ENCODE measurements around the gene GBX1. TPM values are rescaled to one million over a fixed set of nuclear protein-coding genes. Genes with fewer than 3 reads are reported as not detected.

GBX1 gene
- total and polyA plus RNA-seq, 2 donors (not counting 3 experiments of a cell fraction or from before 2014, with no cell fraction given), result not detected

DNA sequence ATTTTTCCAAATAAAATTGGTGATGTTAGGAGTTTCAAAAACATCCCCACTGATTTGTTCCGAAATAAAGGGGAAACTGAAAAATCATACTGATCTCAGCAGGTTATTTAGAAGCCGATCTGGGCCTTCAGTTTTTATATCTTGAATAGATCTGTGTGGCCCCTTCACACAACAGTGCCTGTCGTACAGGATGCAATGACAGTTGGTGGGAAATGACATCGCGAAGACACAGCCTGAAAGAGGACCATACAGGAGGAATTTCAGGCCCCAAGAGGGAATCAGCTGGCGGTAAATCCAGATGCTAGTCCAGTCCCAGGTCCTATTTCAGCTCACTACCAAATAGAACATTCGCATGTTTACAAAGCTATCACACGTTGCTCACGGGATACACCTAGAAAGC lies 39.8 kb upstream of the GBX1 start:
- H4K20me1 ChIP-seq (replicated peaks; ENCODE audit: control insufficient read depth, extremely low read depth, insufficient read depth, low read length), result no peaks in the 10 kb centered on the region
- H3K9me1 ChIP-seq (replicated peaks; ENCODE audit: control insufficient read depth, extremely low read depth, insufficient read depth, low read length), result no peaks in the 10 kb centered on the region
- DNase-seq (ENCODE audit: low read depth, low spot score), result no peak
- H3K4me1 ChIP-seq (ENCODE audit: control insufficient read depth, extremely low read depth, insufficient read depth, low read length), result no peaks in the 10 kb centered on the region
- H3K79me2 ChIP-seq (ENCODE audit: control insufficient read depth, insufficient read depth, low read length), result no peaks in the 10 kb centered on the region
- H3K4me3 ChIP-seq (replicated peaks in 1 of 3; ENCODE audit: insufficient read depth in 1 of 3, low read depth in 1 of 3, low read length in 3 of 3), result no peak overlapping the region
- H3K27me3 ChIP-seq (ENCODE audit: control insufficient read depth in 2 of 2, insufficient read depth in 2 of 2, low read length in 2 of 2), result peaks cover 2 to 9% of the 10 kb centered on the region in 2 experiments
- dilution Hi-C loops (cut with MboI; ENCODE audit: extremely low pct_ligation_motif_present, low sequenced_read_pairs) (no loop called here), intact Hi-C loops (cut with micrococcal nuclease) (no loop called here)
- TF ChIP-seq POLR2AphosphoS5 (IDR thresholded peaks at IDR 0.05; ENCODE audit: insufficient read depth, low read depth, low read length) (no peak), JUN (IDR thresholded peaks at IDR 0.05; ENCODE audit: borderline replicate concordance, insufficient read depth, insufficient read length, low read depth) (no peak), GATA2 (IDR thresholded peaks at IDR 0.05; ENCODE audit: insufficient read depth, insufficient read length, low read depth, low read length) (no peak), FOS (IDR thresholded peaks at IDR 0.05; ENCODE audit: borderline replicate concordance, insufficient read depth, low read length) (no peak), MYC (IDR thresholded peaks at IDR 0.05; ENCODE audit: low read depth, low read length) (no peak), POLR2A (IDR thresholded peaks at IDR 0.05; ENCODE audit: low read depth, low read length) (no peak)
- TF ChIP-seq, protein P1, sequence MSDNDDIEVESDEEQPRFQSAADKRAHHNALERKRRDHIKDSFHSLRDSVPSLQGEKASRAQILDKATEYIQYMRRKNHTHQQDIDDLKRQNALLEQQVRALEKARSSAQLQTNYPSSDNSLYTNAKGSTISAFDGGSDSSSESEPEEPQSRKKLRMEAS (IDR thresholded peaks at IDR 0.05; ENCODE audit: insufficient read depth, insufficient read length), result no peak
- H3K9me3 ChIP-seq (replicated peaks; ENCODE audit: control insufficient read depth, insufficient read depth, low read length), result no peaks in the 10 kb centered on the region
- no peaks in the 10 kb centered on the region for H3K36me3 ChIP-seq (ENCODE audit: control insufficient read depth in 2 of 2, extremely low read depth in 1 of 2, insufficient read depth in 2 of 2, low read length in 2 of 2)
- H3K9ac ChIP-seq (replicated peaks; ENCODE audit: extremely low read depth, insufficient read depth, low read length), result no peak overlapping the region
- ChIA-PET CTCF (interaction anchor here (1.4 kb wide), 1 partner anchor 37 kb away, joined by 3 read pairs; no protein-coding TSS in a partner anchor), POLR2A (interaction anchor here (2.5 kb wide), 1 partner anchor 20 kb away, joined by 5 read pairs; the partner anchor contains the start of gene ABCF2)
- H3K4me2 ChIP-seq (ENCODE audit: insufficient read depth, low read length), result no peak overlapping the region
- no peak overlapping the region for H2AFZ ChIP-seq (ENCODE audit: low read depth, low read length)
- BruUV-seq (replicated peaks), result no TSS peak
- H3K27ac ChIP-seq (ENCODE audit: insufficient read depth, low read depth, low read length), result no peak overlapping the region
- no peak for FAIRE-seq

DNA sequence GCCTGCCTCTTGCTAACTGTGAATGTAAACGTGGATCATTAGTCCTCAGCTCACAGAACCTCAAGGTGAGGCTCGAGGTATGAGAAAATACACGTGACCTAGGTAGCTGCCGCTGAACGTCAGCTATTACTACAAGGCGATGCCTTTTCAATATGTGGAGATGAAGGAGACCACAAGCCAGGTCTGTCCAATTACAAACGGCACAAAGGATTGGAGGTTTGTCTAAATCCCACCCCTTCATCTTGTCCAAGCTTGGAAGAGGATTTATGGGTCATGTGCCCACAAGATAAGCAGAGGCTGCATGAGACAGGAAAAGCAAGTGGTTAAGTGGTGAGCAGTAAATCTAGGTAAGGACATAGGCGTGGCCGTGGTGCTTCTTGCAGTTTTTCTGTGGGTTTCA lies 39.4 kb upstream of the GBX1 start:
- intact Hi-C loops (cut with micrococcal nuclease) (no loop called here), dilution Hi-C loops (cut with MboI; ENCODE audit: extremely low pct_ligation_motif_present, low sequenced_read_pairs) (no loop called here)
- Histone ChIP-seq H3K4me1 (ENCODE audit: control insufficient read depth, extremely low read depth, insufficient read depth, low read length) (no peaks in the 10 kb centered on the region), H3K9ac (replicated peaks; ENCODE audit: extremely low read depth, insufficient read depth, low read length) (no peak overlapping the region), H3K27ac (ENCODE audit: insufficient read depth, low read depth, low read length) (no peak overlapping the region), H3K9me3 (replicated peaks; ENCODE audit: control insufficient read depth, insufficient read depth, low read length) (no peaks in the 10 kb centered on the region), H3K4me2 (ENCODE audit: insufficient read depth, low read length) (no peak overlapping the region), H2AFZ (ENCODE audit: low read depth, low read length) (no peak overlapping the region), H4K20me1 (replicated peaks; ENCODE audit: control insufficient read depth, extremely low read depth, insufficient read depth, low read length) (no peaks in the 10 kb centered on the region), H3K79me2 (ENCODE audit: control insufficient read depth, insufficient read depth, low read length) (no peaks in the 10 kb centered on the region), H3K27me3 (ENCODE audit: control insufficient read depth in 2 of 2, insufficient read depth in 2 of 2, low read length in 2 of 2) (peaks cover 2 to 11% of the 10 kb centered on the region in 2 experiments), H3K4me3 (replicated peaks in 1 of 3; ENCODE audit: insufficient read depth in 1 of 3, low read depth in 1 of 3, low read length in 3 of 3) (no peak overlapping the region), H3K36me3 (ENCODE audit: control insufficient read depth in 2 of 2, extremely low read depth in 1 of 2, insufficient read depth in 2 of 2, low read length in 2 of 2) (no peaks in the 10 kb centered on the region), H3K9me1 (replicated peaks; ENCODE audit: control insufficient read depth, extremely low read depth, insufficient read depth, low read length) (no peaks in the 10 kb centered on the region)
- FAIRE-seq (no peak), DNase-seq (ENCODE audit: low read depth, low spot score) (no peak)
- TF ChIP-seq POLR2A (IDR thresholded peaks at IDR 0.05; ENCODE audit: low read depth, low read length) (no peak), GATA2 (IDR thresholded peaks at IDR 0.05; ENCODE audit: insufficient read depth, insufficient read length, low read depth, low read length) (no peak), EZH2 (IDR thresholded peaks at IDR 0.05; ENCODE audit: borderline replicate concordance, low read depth, low read length, severe bottlenecking) (no peak)
- TF ChIP-seq, protein P1 (IDR thresholded peaks at IDR 0.05; ENCODE audit: insufficient read depth, insufficient read length), result no peak
- BruUV-seq (replicated peaks), result no TSS peak
- CTCF ChIA-PET, result interaction anchor here (1.4 kb wide), 1 partner anchor 38 kb away, joined by 3 read pairs; no protein-coding TSS in a partner anchor
- POLR2A ChIA-PET, result interaction anchor here (2.5 kb wide), 1 partner anchor 20 kb away, joined by 5 read pairs; the partner anchor contains the start of gene ABCF2

All from endothelial cell of umbilical vein (primary cell).